NCI-H1436 treated with DMSO at 0.1 percent for 48 hours (cell line): Measurements from ENCODE around the gene BRD8.
"Not testable (repeated sequence)": the region's sequence is repeated elsewhere in the genome, so short reads cannot be mapped to it uniquely, and the experiment has no call there.

ENCODE experiments used
- DNase-seq: peaks from one replicate; lab custom pipeline; 2025; lab: John Stamatoyannopoulos, UW

Gene BRD8, protein sequence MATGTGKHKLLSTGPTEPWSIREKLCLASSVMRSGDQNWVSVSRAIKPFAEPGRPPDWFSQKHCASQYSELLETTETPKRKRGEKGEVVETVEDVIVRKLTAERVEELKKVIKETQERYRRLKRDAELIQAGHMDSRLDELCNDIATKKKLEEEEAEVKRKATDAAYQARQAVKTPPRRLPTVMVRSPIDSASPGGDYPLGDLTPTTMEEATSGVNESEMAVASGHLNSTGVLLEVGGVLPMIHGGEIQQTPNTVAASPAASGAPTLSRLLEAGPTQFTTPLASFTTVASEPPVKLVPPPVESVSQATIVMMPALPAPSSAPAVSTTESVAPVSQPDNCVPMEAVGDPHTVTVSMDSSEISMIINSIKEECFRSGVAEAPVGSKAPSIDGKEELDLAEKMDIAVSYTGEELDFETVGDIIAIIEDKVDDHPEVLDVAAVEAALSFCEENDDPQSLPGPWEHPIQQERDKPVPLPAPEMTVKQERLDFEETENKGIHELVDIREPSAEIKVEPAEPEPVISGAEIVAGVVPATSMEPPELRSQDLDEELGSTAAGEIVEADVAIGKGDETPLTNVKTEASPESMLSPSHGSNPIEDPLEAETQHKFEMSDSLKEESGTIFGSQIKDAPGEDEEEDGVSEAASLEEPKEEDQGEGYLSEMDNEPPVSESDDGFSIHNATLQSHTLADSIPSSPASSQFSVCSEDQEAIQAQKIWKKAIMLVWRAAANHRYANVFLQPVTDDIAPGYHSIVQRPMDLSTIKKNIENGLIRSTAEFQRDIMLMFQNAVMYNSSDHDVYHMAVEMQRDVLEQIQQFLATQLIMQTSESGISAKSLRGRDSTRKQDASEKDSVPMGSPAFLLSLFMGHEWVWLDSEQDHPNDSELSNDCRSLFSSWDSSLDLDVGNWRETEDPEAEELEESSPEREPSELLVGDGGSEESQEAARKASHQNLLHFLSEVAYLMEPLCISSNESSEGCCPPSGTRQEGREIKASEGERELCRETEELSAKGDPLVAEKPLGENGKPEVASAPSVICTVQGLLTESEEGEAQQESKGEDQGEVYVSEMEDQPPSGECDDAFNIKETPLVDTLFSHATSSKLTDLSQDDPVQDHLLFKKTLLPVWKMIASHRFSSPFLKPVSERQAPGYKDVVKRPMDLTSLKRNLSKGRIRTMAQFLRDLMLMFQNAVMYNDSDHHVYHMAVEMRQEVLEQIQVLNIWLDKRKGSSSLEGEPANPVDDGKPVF

DNA sequence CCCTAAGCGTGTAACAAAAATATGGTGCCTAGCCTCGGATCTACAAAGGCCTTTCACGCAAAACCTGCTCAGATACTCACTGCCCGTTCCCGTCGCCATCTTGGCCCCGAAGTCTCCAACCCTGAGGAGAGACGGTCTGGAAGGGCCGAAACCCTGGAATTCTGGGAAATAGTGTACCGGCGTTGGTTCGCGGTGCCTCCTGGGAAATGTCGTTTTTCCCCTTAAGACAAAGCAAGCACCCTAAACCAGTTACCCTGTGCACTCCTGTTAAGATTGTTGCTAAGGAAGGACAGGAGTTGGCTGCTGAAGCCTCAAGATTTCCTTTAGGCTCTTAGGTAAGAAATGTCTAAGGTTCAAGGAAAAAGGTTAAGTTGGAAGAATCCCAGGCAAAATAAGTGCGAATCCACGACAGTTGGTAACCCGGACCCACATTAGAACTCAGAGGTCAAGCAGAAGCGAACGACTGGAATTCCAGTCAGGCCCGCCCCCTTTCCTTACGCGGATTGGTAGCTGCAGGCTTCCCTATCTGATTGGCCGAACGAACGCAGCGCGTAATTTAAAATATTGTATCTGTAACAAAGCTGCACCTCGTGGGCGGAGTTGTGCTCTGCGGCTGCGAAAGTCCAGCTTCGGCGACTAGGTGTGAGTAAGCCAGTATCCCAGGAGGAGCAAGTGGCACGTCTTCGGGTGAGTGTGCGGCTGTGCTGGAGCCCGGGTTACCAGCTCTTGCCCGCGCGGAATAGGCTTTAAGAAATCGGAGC lies at the start of gene BRD8, which contains the start of gene KIF20A:
TSS of gene BRD8 (minus strand) at position 115 of the 761 bp plus-strand sequence. CDS start at position 99, 16 bp downstream.
TSS of gene KIF20A (plus strand) at position 597 of the 761 bp plus-strand sequence. CDS start 569 bp downstream, outside the sequence.
- DNase-seq: peak; percentile 97

DNA sequence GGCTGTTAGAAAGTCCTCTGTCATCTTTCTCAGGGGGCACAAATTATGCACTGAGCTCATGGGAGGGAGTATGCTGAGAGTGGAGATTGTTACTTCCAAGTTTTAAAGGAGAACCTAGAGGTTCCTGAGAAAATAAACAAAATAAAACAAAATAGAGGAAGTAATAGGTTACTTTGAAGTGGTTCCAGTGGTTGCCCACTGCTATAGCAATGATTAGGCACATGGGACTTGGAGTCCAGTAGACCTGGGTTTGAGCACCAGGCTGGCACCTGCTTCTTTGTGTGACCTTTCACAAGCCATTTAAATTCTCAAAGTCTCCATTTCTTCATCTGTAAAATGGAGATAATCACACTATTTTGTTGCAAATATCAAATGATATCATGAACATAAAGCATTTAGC lies 48.5 kb upstream of the BRD8 start:
- DNase-seq: no peak

DNA sequence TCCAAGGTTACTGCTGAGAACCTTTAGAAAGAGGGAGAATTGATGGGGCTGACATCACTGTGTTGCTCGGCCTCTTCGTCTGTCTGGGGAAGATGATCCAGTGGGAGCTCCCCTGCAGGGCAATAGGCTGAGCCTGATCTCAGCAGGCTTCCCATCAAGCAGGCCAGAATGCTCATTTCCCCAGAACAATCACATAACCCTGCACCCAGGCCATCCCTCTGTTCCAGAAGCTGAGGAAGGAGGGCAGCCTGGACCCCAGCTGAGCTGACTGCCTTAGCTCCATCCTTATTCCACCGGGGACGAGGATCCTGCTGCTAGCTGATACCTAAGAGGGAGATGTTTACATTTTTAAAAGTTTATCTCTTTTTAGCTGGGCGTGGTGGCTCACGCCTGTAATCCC lies 46.3 kb upstream of the BRD8 start:
- no peak for DNase-seq

DNA sequence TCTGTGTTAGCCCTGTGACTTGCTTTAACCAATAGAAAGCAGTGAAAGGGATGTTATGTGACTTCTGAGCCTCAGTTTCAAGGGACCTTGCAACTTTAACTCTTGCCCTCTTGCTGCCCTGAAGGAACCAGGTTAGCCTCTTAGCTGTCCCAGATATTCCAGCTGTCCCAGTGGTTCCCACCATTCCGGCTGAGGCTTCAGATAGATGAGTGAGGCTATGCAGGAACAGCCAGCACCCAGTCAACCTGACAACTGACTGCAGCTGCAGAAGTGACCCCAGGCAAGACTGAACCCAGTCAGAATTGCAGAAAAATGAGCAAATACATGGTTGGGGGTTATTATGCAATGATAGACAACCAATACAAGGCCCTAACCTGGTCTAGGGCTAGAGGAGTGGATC lies 45.1 kb upstream of the BRD8 start:
- no peak for DNase-seq

DNA sequence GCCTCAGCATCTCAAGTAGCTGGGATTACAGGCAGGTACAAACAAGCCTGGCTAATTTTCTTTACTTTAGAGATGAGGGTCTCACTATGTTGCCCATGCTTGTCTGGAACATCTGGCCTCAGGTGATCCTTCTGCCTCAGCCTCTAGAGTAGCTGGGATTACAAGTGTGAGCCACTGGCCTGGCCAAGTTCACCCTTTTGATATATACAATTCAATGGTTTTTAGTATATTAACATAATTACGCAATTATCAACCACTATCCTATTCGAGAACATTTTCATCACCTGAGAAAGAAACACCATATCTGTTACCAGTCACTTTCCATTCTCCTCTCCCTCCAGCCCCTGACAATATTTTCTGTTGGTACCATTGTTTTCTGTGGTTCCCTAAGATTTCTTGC lies 38.4 kb upstream of the BRD8 start:
- DNase-seq: no peak

DNA sequence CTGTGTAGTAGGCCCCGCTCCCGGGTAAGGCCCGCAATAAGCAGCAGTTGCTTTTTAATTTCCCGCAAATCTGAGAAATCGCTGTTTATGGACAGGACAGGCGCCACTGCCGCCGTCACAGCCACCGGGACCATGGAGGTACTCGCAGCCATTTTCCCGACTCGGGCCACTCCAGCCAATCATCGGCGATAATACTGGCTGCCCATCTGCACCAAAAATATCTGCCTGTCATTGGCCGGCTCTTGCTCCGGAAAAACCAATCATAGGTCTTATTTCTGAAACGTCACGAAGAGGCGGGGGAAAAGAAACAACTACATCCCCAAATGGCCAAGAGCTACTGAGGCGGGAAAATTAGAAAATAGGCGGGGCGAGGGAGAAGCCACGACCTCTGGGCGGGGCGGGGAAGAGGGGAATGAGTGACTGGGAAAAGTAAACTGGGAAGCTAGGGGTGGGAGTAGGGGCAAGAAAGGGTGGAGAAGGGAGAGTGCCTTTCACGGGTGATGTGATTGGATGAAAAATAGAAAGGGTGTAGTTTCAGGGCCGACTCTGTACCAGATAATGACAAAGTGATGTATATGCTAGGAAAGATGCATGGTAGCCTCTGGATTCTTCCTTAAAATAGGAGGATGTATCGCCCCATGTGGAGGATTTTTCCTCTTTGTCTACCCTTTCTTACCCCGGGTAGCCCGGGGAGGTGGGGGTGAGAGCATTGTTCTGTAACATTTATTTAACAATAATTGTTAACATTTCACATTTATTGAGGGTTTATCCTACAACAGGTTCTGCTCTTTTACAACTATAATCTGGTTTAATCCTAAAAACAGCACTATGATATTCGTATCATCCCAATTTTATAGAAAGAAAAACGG lies 35.0 kb upstream of the BRD8 start, which contains the start of gene CDC23:
TSS of gene CDC23 (minus strand) at position 163 of the 869 bp plus-strand sequence. CDS start at position 152, 11 bp downstream.
- peak; percentile 97 for DNase-seq

DNA sequence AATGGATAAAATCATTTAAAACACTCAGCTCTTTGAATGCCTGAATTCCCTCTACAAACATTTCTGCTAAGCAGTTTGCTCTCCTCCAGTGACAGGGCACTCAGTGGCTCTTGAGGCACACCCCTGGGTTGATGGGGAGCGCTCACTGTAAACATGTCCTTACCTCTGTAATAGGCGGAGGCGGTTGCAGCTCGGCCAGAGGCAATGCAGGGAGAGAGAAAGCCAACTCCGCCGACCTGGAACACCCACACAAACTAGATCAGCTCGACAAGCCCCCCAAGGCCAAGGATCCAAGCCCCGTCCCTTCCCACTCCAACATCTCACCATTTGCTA lies 34.4 kb upstream of the BRD8 start:
- no peak for DNase-seq

DNA sequence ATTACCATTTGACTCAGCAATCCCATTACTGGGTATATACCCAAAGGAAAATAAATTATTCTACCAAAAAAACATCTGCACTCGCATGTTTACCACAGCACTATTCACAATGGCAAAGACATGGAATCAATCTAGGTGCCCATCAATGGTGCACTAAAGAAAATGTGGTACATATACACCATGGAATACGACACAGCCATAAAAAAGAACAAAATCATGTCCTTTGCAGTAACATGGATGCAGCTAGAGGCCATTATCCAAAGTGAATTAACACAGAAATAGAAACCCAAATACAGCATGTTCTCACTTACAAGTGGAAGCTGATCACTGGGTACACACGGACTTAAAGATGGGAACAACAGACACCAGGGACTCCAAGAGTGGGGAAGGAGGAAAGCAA lies 32.6 kb upstream of the BRD8 start:
- DNase-seq: no peak

DNA sequence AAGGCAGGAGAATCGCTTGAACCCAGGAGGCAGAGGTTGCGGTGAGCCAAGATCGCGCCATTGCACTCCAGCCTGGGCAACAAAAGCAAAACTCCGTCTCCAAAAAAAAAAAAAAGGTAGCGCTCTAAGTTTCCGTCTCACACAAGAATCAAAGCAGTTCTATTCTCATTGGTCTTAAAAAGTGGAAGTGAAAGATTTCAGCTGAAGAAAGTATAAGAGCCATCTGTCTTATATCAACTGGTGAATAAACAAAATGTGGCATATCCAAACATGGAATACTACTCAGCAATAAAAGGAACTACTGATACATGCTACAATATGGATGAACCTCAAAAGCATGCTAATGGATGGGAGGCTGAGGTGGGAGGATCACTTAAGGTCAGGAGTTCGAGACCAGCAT lies 15.4 kb upstream of the BRD8 start:
- not testable (repeated sequence) for DNase-seq

DNA sequence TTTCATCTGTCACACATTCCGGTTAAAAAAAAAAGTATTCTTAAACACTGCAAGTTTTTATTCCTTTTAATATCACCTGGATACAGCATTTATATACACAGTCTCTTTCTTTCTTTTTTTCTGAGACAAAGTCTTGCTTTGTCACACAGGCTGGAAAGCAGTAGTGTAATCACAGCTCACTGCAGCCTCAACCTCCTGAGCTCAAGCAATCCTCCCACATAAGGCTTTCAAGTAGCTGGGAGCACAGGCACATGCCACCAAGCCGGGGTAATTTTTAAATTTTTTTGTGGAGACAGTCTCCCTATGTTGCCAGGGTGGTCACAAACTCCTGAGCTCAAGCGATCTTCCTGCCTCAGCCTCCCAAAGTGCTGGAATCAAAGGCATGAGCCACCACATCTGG lies 14.4 kb upstream of the BRD8 start:
- no peak for DNase-seq

DNA sequence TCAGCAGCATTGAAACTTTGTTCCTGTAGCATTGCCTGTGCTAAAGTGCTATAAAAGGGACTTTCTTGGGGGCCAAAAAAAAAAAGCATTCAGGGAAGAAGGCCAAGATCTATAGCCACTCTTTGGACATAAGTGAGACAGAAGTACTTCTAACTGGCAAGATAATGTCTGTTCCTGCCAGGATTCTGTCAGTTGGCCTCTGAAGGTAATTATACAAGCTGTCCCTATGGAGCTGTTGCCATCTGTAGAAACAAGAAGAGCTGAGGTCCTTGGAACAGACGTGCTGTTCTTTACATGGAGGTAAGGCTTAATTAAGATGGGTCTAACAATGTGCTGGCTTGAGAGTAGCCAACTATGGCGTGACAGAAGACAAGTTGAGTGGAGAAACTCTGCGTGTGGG lies 10.2 kb upstream of the BRD8 start:
- DNase-seq: no peak

DNA sequence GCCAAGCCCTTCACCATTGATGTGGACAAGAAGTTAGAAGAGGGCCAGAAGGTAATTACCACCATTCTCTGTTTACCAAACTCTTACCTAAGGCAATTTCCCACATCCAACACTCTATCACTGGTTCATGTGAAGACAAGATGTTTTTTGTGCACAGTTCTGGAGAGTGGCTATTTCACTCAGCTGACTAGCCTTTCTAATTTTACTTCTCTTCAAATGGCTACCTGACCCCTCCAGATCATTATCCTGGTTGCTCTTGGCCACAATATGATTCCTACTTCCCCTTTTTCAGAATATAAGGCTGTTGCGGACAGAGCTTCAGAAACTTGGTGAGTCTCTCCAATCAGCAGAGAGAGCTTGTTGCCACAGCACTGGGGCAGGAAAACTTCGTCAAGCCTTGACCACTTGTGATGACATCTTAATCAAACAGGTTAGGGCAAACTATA lies 7.6 kb upstream of the BRD8 start:
- DNase-seq: no peak

DNA sequence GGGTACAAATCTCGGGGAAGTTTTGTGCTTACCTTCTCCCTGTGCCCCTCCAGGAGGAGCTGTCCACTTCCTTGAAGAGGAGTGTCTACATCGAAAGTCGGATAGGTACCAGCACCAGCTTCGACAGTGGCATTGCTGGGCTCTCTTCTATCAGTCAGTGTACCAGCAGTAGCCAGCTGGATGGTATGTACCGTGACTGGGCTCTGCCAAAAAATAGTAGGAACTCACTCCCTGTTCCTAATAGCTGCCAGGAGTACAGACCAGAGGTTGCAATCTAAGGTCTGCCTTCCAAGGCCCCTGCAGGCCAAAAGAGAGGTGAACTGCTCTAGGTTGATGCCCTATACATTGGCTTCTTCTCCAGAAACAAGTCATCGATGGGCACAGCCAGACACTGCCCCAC lies 4.4 kb upstream of the BRD8 start:
- no peak for DNase-seq

DNA sequence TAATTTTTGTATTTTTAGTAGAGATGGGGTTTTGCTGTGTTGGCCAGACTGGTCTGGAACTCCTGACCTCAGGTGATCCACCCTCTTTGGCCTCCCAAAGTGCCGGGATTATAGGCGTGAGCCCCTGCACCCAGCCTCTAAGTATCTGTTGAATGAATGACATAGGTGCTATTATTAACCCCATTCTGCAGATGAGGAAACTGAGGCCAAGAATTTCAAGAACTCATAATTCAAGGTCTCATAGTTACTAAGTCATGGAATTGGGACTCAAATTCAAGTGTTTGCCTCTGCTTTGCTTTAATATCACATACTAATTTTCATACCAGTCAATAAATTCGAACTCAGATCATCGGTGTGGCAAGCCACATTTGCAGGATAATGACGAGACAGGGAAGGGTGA lies 2.4 kb upstream of the BRD8 start:
- no peak for DNase-seq

DNA sequence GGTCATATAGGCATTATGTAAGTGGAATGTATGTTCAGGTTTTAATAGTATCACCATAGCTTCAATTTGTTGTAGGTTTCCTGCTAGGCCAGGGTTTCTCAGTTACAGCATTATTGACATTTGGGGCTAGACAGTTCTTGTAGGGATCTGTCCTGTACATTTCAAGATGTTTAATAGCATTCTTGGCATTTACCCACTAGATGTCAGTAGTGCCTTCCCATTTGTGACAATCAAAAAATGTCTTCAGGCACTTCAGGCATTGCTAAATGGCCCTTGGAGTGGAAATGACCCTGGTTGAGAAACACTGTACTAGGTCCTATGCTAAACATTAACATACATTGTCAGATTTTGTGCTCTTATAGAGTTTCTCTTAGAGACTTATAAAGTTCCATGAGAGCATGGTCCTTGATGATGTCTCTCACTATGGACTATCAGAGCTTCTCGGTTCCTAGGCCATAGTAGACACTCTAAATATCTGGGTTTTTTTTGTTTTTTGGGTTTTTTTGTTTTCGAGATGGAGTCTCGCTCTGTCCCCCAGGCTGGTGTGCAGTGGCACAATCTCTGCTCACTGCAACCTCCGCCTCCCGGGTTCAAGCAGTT lies 1.9 kb upstream of the BRD8 start:
- peak; percentile 38 for DNase-seq

DNA sequence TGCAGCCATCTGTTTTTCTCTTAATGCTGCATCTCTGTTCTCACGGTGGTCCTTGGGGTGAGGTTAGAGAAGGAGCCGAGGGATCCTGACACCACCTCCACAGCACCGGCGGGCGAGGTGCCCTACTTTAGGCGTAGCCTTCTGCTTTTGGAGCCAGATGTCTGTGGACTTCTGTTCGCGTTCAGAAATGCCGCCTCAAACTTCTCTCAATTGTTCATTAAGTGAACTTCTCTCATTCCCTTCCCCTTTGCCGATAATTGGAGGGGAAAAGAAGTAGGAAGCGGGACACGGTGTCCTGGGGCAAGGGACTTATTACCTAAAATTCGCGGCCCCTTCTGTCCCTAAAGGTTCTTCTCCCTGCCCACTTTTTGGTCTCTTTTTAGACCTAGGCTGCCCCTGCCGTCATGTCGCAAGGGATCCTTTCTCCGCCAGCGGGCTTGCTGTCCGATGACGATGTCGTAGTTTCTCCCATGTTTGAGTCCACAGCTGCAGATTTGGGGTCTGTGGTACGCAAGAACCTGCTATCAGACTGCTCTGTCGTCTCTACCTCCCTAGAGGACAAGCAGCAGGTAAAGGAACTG lies 937 bp upstream of the BRD8 start:
- DNase-seq: no peak

DNA sequence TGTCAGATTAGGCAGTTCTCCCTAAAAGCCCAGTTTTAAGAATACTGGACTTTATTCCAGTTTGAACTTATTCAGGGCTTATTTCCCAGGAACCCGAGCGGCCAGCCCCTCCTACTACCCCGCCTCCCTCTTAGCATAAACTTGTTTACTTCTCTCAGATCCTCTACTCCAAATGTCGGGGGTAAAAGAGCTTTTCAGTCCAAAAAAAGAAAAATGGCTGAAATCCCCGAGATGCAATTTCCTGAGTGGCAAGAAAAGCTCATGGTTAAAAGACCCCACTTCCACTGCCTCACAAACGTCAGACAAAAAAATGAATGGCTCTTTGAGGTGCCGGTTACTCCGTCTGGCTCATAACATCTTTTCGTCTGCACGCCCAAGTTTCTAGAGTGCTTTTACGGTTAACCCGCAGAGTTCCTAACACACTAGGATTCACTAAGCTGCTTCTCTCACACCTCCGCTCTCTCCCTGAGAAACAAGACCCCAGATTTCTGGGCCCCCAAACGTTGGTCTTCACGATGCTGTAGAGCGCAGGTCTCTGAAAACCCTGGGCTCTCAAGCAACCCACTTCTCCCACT lies 402 bp downstream of the BRD8 start:
- no peak for DNase-seq

DNA sequence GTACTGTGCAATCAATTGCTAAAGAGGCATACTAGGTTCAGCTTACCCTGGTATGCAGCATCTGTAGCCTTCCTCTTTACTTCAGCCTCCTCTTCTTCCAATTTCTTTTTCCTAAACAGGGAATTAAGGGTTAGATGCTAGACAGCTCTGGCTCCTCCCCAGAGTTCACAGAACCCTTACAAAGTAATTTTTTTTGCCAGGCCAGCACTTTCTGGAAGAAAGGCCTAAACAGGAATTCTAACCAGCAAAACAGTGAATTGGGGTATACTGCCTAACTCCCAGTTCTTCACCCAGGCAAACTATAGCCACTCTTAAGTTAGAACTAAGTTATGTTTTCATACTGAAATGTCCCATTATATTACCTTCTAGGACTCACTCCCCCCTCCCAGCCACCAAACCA lies 8.1 kb downstream of the BRD8 start:
- no peak for DNase-seq

DNA sequence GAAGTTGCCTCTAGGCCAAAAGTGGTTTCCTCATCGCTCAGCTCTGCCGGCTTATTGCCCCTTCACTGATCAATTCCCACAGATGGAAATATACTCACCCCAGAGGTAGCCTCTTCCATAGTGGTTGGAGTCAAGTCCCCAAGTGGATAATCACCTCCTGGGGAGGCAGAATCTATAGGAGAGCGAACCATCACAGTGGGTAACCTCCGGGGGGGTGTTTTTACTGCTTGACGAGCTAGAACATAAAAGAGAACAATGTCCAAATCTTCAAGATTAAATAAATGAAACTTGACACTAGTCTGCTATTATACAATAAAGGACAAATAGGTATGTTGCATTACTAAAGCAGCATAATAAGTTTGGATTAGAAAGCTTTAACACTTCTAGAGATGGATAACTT lies 9.3 kb downstream of the BRD8 start:
- no peak for DNase-seq
